Sigmoid colon (tissue), 7 donors: Measurements from ENCODE around the gene TMEM201. TPM values are rescaled to one million over a fixed set of nuclear protein-coding genes. Genes with fewer than 3 reads are reported as not detected.
A peak's percentile ranks its signal among the peaks of the same experiment; 100 is the strongest.

Experiments used
- DNase-seq: peaks from one replicate; pipeline ENCODE4 v3.0.0-alpha.2; 2019
- H3K27ac ChIP-seq, 4 donors: fragments of 200-600 bp; sonication (generic); one replicate each; pipeline ENCODE4 v1.5.1; 2016 to 2019; ENCODE audit warnings: mild to moderate bottlenecking in 1 of 4
- H3K27me3 ChIP-seq, 3 donors: fragments of 200-600 bp; sonication (generic); one replicate each; pipeline ENCODE4 v1.5.1; 2019; ENCODE audit warnings: mild to moderate bottlenecking in 1 of 3
- H3K36me3 ChIP-seq, 4 donors: fragments of 200-600 bp; sonication (generic); one replicate each; pipeline ENCODE4 v1.5.1; 2016 to 2019
- H3K4me1 ChIP-seq, 4 donors: fragments of 200-600 bp; sonication (generic); one replicate each; pipeline ENCODE4 v1.5.1; 2017 to 2019
- H3K4me3 ChIP-seq, 4 donors: fragments of 200-600 bp; sonication (generic); one replicate each; pipeline ENCODE4 v1.5.1; 2017 to 2019; ENCODE audit warnings: mild to moderate bottlenecking in 2 of 4, moderate library complexity in 1 of 4
- H3K9me3 ChIP-seq, 4 donors: fragments of 200-600 bp in 3 of 4; sonication (generic) in 3 of 4; one replicate each; pipeline versions ENCODE4 v1.5.1 to v1.6.1; 2013 to 2019
- CTCF ChIP-seq, 4 experiments: fragments of 450-650 bp in 3 of 4; fragments of 200-600 bp in 1 of 4; IDR thresholded peaks; one replicate each; pipeline ENCODE4 v1.5.1; 2016 to 2019; ENCODE audit warnings: antibody characterized with exemption in 4 of 4, mild to moderate bottlenecking in 3 of 4, moderate library complexity in 2 of 4
- EP300 ChIP-seq, 4 donors: sonication (generic); formaldehyde crosslinking; IDR thresholded peaks; one replicate each; pipeline ENCODE4 v1.6.1; 2017; ENCODE audit warnings: antibody characterized with exemption in 4 of 4
- POLR2A ChIP-seq, 2 donors: fragments of 450-650 bp; IDR thresholded peaks; one replicate each; pipeline ENCODE4 v1.6.1; 2016; ENCODE audit warnings: antibody characterized with exemption in 2 of 2, mild to moderate bottlenecking in 2 of 2, moderate library complexity in 2 of 2
- POLR2AphosphoS5 ChIP-seq, 4 donors: sonication (generic); formaldehyde crosslinking; IDR thresholded peaks; one replicate each; pipeline ENCODE4 v1.6.1; 2017; ENCODE audit warnings: antibody characterized with exemption in 4 of 4
- WGBS, 2 donors: extraction: QIAGEN DNeasy Blood & Tissue Kit; methylation state at CpG; one replicate each; pipeline ENCODE4 v1.1.7; 2013; 5-methylcytosine and 5-hydroxymethylcytosine counted together
- intact Hi-C: fragments of 100-400 bp; cut with DNase I; formaldehyde crosslinking; loops from one replicate; pipeline ENCODE4 v1.15.1; 2023
- polyA plus RNA-seq, 3 donors: library from polyadenylated mRNA; stranded (reverse); fragments of 200-250 nt; gene quantifications; one replicate each; pipeline ENCODE4 v1.2.3, GENCODE V29; 2013
- total RNA-seq, 4 donors: library from RNA; depleted of rRNA; stranded (reverse); fragments of >200 nt; gene quantifications; one replicate each; pipeline ENCODE4 v1.1.0, GENCODE V29; 2016
- donor health status: healthy with polysubstance abuse.
- donor health status: Bipolar disorder and iron deficiency.
- donor health status: healthy.

Gene TMEM201
- total and polyA plus RNA-seq, 7 donors: 0.23 to 7.4 (median 3.6) TPM

- no peak for DNase-seq
- no peak for TF ChIP-seq CTCF (IDR thresholded peaks at IDR 0.05)
- no peak for TF ChIP-seq POLR2AphosphoS5 (IDR thresholded peaks at IDR 0.05)
- TF ChIP-seq POLR2A (IDR thresholded peaks at IDR 0.05): no peak
- no peak for TF ChIP-seq EP300 (IDR thresholded peaks at IDR 0.05)
- Histone ChIP-seq H3K27ac (no peak overlapping the region), H3K4me1 (peaks cover 0 to 17% (median 13%) of the 10 kb centered on the region in 4 donors), H3K36me3 (no peaks in the 10 kb centered on the region), H3K9me3 (no peaks in the 10 kb centered on the region), H3K4me3 (no peak overlapping the region), H3K27me3 (peaks cover 16 to 41% (median 28%) of the 10 kb centered on the region in 3 donors)
- intact Hi-C loops: no loop called here
- WGBS, 2 donors: 52 to 73% methylated on average over 10 of the region's 10 CpGs
Measured at GRCh38 chr1:9648171-9648570, 59.5 kb downstream of the TMEM201 start.

DNA sequence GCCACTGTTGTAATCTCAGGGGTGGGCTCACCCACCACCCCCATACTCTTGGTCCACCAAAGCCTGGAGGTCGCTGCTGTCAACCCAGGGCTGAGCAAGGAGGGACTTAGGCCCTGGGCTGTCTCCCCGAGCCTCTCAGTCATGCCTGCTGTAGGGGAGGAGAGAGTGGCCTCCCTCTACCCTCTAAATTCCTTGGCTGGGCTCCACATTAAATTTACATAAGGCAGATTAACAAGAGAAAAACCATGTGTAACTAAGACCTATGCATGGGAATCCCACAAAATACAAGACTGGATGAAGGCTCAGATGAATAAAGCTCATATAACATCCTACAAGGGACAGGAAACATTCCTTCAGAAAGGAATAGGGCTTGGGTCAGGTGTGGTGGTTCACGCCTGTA is 61.1 kb downstream of the TMEM201 start:
- 84 to 94% methylated on average over 3 of the region's 3 CpGs for WGBS, 2 donors
- no peak overlapping the region for H3K27ac ChIP-seq

GRCh38 chr1:9651220-9651564 is 62.5 kb downstream of the TMEM201 start:
- TF ChIP-seq POLR2A (IDR thresholded peaks at IDR 0.05) (no peak), CTCF (IDR thresholded peaks at IDR 0.05) (no peak), EP300 (IDR thresholded peaks at IDR 0.05) (no peak)

More for the DNA sequence above, 61.1 kb downstream of the TMEM201 start:
- no peak overlapping the region for H3K4me3 ChIP-seq
- H3K36me3 ChIP-seq: no peaks in the 10 kb centered on the region
- no peaks in the 10 kb centered on the region for H3K9me3 ChIP-seq
- intact Hi-C loops: no loop called here
- peaks cover 16 to 54% (median 32%) of the 10 kb centered on the region in 3 donors for H3K27me3 ChIP-seq
- no peak for TF ChIP-seq POLR2AphosphoS5 (IDR thresholded peaks at IDR 0.05)
- TF ChIP-seq POLR2A (IDR thresholded peaks at IDR 0.05): no peak
- TF ChIP-seq EP300 (IDR thresholded peaks at IDR 0.05): no peak
- no peak for TF ChIP-seq CTCF (IDR thresholded peaks at IDR 0.05)
- H3K4me1 ChIP-seq: peaks cover 0 to 17% (median 13%) of the 10 kb centered on the region in 4 donors
- DNase-seq: no peak

DNA sequence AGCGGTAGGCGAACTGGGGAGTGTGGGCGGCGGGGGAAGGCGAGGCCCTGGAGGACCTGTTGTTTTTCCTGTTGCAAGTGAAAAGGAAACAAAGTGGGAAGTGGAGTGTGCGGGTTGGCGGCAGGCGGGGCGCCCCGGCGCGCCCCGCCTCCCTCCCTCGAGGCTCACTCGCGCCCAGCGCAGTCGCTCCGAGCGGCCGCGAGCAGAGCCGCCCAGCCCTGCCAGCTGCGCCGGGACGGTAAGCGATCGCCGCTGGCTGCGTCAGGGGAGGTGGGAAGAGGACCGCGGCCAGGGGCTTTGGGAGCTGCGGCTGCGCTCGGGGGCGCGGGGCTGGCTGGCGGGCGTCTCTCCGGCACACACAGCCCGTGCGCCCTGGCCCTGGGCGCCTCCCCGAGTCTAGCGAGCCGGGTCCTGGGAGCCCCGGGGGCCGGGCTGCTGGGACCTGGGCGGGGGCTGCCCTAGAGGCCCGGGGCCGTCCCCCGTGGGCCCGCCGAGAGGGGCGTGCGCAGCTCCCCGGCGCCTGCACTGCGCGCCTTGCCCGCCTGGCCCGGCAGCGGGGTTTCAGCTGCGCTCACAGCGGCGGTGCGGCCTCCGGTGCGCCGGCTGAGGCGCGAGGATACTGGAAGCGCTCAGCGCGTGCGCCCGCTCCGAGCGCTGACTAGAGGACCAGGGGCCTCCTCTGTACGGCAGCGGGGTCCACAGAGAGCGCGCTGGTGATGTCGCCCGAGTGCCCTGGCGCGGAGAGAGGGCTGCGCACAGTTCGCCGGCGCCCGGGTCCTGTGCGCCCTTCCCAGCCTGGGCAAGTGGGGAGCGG is 63.1 kb downstream of the TMEM201 start, which contains the start of gene PIK3CD:
Gene PIK3CD, plus strand, starts transcription at position 167 of the 814 bp plus-strand sequence. CDS start 58,725 bp downstream, outside the sequence.
- Histone ChIP-seq H3K9me3 (no peaks in the 10 kb centered on the region), H3K4me1 (peaks cover 0 to 17% (median 13%) of the 10 kb centered on the region in 4 donors), H3K27me3 (peaks cover 16 to 54% (median 32%) of the 10 kb centered on the region in 3 donors), H3K36me3 (no peaks in the 10 kb centered on the region), H3K27ac (peak within 1 kb of the TSS; percentile 29 to 56 (median 48)), H3K4me3 (peak within 1 kb of the TSS in 3 of 4 donors; percentile 33 to 56 (median 48))
- intact Hi-C loops: no loop called here
- DNase-seq: no peak
- WGBS, 2 donors: 0 to 1% methylated on average over 94 of the region's 94 CpGs
- TF ChIP-seq CTCF (IDR thresholded peaks at IDR 0.05) (no peak), POLR2AphosphoS5 (IDR thresholded peaks at IDR 0.05) (no peak), EP300 (IDR thresholded peaks at IDR 0.05) (no peak), POLR2A (IDR thresholded peaks at IDR 0.05) (no peak)

More at GRCh38 chr1:9651220-9651564, 62.5 kb downstream of the TMEM201 start:
- peaks cover 0 to 17% (median 13%) of the 10 kb centered on the region in 4 donors for H3K4me1 ChIP-seq
- intact Hi-C loops: no loop called here
- H3K36me3 ChIP-seq: no peaks in the 10 kb centered on the region
- peak overlapping the region in 3 of 4 donors; percentile 33 to 56 (median 48) for H3K4me3 ChIP-seq
- H3K27me3 ChIP-seq: peaks cover 16 to 54% (median 32%) of the 10 kb centered on the region in 3 donors
- no peak for DNase-seq
- H3K9me3 ChIP-seq: no peaks in the 10 kb centered on the region
- peak overlapping the region in 1 of 4 donors; percentile 48 for H3K27ac ChIP-seq
- 16 to 26% methylated on average over 10 of the region's 10 CpGs for WGBS, 2 donors
